ENCODE results near the gene SCUBE3. TPM values are rescaled to one million over a fixed set of nuclear protein-coding genes. Genes with fewer than 3 reads are reported as not detected.

Gene SCUBE3
- total and polyA plus RNA-seq, 2 experiments from 2014 or later: 0.39 to 1.1 TPM

DNA sequence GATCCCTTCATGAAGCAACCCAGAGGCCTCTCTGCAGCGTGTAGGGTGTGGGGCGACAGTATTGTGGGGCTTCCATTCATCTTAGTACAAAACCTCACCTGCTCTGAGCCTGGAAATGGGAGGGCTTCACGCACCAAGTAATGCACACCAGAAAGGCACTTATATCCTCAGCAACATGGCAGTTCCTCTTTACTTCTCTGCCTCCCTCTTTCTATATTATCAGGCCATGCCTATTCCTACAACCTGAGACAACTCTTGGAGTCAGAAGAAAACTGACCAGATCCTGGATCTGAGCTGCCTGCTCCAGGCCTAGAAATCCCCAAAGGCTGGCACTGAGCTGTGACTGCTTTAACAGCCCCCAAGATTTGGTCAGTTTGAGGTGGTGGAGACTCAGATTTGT, 38.2 kb downstream of the SCUBE3 start (continued):
- TF ChIP-seq, protein P1, sequence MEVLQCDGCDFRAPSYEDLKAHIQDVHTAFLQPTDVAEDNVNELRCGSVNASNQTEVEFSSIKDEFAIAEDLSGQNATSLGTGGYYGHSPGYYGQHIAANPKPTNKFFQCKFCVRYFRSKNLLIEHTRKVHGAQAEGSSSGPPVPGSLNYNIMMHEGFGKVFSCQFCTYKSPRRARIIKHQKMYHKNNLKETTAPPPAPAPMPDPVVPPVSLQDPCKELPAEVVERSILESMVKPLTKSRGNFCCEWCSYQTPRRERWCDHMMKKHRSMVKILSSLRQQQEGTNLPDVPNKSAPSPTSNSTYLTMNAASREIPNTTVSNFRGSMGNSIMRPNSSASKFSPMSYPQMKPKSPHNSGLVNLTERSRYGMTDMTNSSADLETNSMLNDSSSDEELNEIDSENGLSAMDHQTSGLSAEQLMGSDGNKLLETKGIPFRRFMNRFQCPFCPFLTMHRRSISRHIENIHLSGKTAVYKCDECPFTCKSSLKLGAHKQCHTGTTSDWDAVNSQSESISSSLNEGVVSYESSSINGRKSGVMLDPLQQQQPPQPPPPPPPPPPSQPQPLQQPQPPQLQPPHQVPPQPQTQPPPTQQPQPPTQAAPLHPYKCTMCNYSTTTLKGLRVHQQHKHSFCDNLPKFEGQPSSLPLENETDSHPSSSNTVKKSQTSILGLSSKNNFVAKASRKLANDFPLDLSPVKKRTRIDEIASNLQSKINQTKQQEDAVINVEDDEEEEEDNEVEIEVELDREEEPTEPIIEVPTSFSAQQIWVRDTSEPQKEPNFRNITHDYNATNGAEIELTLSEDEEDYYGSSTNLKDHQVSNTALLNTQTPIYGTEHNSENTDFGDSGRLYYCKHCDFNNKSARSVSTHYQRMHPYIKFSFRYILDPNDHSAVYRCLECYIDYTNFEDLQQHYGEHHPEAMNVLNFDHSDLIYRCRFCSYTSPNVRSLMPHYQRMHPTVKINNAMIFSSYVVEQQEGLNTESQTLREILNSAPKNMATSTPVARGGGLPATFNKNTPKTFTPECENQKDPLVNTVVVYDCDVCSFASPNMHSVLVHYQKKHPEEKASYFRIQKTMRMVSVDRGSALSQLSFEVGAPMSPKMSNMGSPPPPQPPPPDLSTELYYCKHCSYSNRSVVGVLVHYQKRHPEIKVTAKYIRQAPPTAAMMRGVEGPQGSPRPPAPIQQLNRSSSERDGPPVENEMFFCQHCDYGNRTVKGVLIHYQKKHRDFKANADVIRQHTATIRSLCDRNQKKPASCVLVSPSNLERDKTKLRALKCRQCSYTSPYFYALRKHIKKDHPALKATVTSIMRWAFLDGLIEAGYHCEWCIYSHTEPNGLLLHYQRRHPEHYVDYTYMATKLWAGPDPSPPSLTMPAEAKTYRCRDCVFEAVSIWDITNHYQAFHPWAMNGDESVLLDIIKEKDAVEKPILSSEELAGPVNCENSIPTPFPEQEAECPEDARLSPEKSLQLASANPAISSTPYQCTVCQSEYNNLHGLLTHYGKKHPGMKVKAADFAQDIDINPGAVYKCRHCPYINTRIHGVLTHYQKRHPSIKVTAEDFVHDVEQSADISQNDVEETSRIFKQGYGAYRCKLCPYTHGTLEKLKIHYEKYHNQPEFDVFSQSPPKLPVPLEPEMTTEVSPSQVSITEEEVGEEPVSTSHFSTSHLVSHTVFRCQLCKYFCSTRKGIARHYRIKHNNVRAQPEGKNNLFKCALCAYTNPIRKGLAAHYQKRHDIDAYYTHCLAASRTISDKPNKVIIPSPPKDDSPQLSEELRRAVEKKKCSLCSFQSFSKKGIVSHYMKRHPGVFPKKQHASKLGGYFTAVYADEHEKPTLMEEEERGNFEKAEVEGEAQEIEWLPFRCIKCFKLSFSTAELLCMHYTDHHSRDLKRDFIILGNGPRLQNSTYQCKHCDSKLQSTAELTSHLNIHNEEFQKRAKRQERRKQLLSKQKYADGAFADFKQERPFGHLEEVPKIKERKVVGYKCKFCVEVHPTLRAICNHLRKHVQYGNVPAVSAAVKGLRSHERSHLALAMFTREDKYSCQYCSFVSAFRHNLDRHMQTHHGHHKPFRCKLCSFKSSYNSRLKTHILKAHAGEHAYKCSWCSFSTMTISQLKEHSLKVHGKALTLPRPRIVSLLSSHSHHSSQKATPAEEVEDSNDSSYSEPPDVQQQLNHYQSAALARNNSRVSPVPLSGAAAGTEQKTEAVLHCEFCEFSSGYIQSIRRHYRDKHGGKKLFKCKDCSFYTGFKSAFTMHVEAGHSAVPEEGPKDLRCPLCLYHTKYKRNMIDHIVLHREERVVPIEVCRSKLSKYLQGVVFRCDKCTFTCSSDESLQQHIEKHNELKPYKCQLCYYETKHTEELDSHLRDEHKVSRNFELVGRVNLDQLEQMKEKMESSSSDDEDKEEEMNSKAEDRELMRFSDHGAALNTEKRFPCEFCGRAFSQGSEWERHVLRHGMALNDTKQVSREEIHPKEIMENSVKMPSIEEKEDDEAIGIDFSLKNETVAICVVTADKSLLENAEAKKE (CRISPR knock-in tag; IDR thresholded peaks at IDR 0.05): no peak
- TF ChIP-seq, protein P2, sequence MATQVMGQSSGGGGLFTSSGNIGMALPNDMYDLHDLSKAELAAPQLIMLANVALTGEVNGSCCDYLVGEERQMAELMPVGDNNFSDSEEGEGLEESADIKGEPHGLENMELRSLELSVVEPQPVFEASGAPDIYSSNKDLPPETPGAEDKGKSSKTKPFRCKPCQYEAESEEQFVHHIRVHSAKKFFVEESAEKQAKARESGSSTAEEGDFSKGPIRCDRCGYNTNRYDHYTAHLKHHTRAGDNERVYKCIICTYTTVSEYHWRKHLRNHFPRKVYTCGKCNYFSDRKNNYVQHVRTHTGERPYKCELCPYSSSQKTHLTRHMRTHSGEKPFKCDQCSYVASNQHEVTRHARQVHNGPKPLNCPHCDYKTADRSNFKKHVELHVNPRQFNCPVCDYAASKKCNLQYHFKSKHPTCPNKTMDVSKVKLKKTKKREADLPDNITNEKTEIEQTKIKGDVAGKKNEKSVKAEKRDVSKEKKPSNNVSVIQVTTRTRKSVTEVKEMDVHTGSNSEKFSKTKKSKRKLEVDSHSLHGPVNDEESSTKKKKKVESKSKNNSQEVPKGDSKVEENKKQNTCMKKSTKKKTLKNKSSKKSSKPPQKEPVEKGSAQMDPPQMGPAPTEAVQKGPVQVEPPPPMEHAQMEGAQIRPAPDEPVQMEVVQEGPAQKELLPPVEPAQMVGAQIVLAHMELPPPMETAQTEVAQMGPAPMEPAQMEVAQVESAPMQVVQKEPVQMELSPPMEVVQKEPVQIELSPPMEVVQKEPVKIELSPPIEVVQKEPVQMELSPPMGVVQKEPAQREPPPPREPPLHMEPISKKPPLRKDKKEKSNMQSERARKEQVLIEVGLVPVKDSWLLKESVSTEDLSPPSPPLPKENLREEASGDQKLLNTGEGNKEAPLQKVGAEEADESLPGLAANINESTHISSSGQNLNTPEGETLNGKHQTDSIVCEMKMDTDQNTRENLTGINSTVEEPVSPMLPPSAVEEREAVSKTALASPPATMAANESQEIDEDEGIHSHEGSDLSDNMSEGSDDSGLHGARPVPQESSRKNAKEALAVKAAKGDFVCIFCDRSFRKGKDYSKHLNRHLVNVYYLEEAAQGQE (IDR thresholded peaks at IDR 0.05; ENCODE audit: unreplicated experiment): no peak
- no peak for TF ChIP-seq EZH2 (IDR thresholded peaks at IDR 0.05; ENCODE audit: low read depth, unreplicated experiment)

DNA sequence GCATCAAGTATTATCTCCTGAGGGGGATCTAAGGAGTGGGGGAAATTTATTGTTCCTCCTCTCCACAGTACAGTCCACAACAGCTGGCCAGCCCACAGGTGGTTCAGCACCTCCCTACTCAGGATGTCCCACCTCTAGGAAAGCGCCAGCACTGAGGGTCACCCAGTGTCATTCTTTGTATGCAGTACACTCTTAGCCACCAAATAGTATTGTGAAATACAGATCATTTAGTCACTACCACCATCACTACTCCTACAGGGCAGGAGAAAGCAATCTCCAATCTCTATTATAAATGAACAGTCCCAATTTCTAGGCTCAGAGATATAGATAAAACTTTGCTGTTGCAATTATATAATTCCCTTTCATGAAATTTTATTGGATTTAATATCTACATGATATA, 39.5 kb downstream of the SCUBE3 start:
- Histone ChIP-seq H3K4me1 (ENCODE audit: insufficient read depth) (peaks cover 12% of the 10 kb centered on the region; the same call in 1 of the 2 replicates), H3K27me3 (ENCODE audit: insufficient read depth) (no peaks in the 10 kb centered on the region), H3F3A (replicated peaks; ENCODE audit: low read depth) (0 out of 2 replicates have a peak, but pooled peaks cover under 1% of the 10 kb centered on the region), H3K9me2 (ENCODE audit: insufficient read depth) (no peaks in the 10 kb centered on the region), H3K36me3 (ENCODE audit: insufficient read depth) (no peaks in the 10 kb centered on the region), H4K20me1 (replicated peaks; ENCODE audit: insufficient read depth) (peaks cover 6% of the 10 kb centered on the region), H3K4me3 (no peak overlapping the region), H3K4me2 (no peak overlapping the region), H3K27ac (ENCODE audit: low read depth) (no peak overlapping the region), H2AFZ (no peak overlapping the region), H3K79me2 (replicated peaks; ENCODE audit: insufficient read depth) (peaks cover 12% of the 10 kb centered on the region)
- ATAC-seq (no peak), DNase-seq (ENCODE audit: low spot score) (no peak)
- Mint-ChIP-seq H3K4me3 (no peak overlapping the region), H3K9me3 (no peaks in the 10 kb centered on the region), H3K4me1 (peaks cover 17% of the 10 kb centered on the region), H3K27ac (no peak overlapping the region), H3K27me3 (ENCODE audit: insufficient read depth, low read depth, poor library complexity) (peaks cover 8% of the 10 kb centered on the region), H3K36me3 (ENCODE audit: low read depth) (no peaks in the 10 kb centered on the region)
- TF ChIP-seq, protein P2 (IDR thresholded peaks at IDR 0.05; ENCODE audit: unreplicated experiment): no peak
- TF ChIP-seq NANOG (IDR thresholded peaks at IDR 0.05; ENCODE audit: borderline replicate concordance): no peak
- no peak for TF ChIP-seq POLR2AphosphoS5 (IDR thresholded peaks at IDR 0.05; ENCODE audit: low read depth)
- TF ChIP-seq JUNB (IDR thresholded peaks at IDR 0.05; ENCODE audit: unreplicated experiment): no peak
- TF ChIP-seq, protein P3, sequence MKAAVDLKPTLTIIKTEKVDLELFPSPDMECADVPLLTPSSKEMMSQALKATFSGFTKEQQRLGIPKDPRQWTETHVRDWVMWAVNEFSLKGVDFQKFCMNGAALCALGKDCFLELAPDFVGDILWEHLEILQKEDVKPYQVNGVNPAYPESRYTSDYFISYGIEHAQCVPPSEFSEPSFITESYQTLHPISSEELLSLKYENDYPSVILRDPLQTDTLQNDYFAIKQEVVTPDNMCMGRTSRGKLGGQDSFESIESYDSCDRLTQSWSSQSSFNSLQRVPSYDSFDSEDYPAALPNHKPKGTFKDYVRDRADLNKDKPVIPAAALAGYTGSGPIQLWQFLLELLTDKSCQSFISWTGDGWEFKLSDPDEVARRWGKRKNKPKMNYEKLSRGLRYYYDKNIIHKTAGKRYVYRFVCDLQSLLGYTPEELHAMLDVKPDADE (IDR thresholded peaks at IDR 0.05): no peak
- TF ChIP-seq EZH2 (IDR thresholded peaks at IDR 0.05; ENCODE audit: low read depth, unreplicated experiment): no peak
- TF ChIP-seq STAT1 (IDR thresholded peaks at IDR 0.05; ENCODE audit: unreplicated experiment): no peak
- no peak for TF ChIP-seq CREB1 (CRISPR knock-in tag; IDR thresholded peaks at IDR 0.05; ENCODE audit: low read depth)

Data from GM23338 (cell line).